Measurements from ENCODE around the gene CYBRD1.

The CYBRD1 gene

DNA sequence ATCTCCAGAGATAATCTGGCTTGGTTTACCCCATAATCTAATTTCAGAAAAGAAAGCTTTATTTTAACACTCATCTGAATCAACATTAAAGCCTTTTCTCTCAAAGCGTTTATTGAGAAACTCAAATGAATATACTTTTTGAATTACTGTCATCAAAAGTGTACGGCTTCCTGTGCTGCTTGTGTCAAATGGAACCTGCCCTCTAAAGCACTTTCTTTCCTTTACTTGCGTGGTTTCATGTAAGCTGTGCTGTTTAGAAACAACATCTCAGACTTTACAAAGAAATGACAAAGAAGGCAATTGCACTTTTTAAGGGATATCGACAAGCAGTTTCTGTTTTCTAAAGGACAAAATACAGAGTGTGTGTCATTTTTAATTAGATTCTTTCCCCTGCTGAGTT is 35.1 kb downstream of the CYBRD1 start:
- DNase-seq, result no peak

DNA sequence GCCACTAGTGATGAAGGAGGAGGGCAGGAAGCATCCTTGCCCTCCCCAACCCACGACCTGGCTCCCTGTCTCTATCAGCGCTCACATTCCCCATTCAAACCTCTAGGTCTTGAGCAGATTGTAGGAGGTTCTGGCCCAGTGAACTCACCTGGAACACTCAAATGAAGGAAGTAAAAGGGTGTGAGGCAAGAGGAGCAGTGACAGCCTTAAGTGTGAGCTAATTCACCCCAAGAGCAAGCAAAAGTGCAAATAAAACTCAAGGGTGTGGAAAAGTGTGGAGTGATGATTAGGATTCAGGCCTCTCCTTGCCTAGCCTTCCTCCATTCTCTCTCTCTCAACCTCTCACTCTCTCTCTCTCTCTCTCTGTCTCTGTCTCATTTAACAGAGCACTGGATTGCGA is 41.0 kb downstream of the CYBRD1 start:
- no peak for DNase-seq

DNA sequence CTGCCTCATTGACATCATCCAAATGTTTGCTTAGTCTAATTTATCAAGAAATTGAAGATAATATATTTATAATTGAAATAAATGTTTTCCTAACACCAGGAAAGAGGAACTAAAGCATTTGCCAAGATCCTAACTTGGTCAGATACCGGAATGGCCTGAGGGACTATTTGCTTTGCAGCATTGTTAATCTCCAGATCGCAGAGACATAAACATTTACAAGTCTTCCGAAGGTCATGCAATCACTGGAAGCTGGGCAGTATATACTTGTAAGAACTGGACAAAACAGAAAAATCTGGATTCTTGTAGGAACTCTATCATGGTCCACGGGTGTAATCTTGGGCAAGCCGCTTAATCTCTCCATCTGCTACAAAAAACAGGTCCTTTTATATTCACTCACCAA is 42.2 kb downstream of the CYBRD1 start:
- no peak for DNase-seq

DNA sequence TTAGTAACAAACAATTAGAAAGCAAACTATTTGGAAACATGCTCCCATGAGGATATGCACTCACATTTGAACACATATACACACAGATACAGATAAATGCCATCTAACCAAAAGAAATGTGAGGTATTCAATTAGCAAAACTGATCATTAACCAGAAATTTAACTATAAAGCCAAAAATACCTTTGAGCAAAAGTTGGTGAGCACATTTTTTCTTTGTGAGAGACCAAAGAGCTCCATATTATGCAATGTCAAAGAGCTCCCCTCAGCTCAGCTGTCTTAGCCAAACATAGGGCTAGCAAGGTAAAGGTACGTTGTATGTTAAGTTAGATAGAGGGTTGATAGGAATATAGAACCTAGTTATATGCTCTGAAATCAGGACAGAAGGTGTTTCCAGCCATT is 43.8 kb downstream of the CYBRD1 start:
- no peak for DNase-seq

DNA sequence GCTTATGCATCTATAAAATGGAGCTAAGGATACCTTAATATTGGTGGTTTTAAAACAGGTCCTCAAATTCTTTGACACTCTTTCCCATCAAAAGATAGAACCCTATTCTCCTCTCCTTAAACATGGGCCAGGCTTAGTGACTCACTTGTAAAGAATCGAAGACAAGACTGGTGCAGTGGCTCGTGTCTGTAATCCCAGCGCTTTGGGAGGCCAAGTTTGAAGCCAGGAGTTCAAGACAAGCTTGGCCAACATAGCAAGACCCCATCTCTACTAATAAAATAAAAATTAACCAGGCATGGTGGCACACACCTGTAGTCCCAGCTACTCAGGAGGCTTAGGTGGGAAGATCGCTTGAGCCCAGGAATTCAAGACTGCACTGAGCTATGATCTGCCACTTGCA is 44.5 kb downstream of the CYBRD1 start:
- no peak for DNase-seq

DNA sequence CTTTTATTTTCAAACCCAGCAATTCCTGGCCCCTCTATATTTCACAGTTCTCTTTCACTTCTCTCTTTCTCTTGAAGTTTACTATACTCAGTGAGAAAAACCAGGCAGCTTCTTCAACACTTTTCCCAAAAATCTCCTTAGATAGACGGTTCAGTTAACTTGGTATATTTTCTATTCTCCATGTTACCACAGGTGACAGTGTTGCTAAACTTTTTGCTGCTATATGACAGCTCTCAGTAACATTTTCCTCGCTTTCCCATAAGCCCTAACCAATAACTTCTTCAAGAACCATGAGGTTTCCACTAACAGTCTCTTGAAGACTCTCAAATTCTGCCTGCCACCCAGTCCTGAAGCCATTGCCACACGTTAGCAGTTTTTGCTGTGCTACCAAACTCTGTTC is 45.8 kb downstream of the CYBRD1 start:
- no peak for DNase-seq

DNA sequence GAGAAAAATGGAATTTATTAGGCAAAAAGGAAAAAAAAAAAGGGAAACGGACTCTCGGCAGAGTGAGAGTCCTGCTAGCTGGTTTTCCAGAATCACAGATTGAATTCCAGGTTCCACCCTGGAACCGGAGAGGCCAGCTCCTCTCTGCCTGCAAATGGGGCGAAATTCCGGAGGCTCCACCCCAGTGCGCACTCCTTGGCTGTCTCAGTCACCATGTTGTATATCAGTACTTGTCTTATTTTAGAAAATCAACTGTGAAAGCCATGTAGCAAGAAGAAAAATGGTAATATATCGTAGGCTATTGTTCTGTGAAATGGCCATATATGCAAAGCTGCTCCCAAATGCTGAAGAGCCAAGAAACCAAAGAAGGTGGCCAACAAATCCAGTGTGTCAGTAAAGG is 49.4 kb downstream of the CYBRD1 start:
- no peak for DNase-seq

DNA sequence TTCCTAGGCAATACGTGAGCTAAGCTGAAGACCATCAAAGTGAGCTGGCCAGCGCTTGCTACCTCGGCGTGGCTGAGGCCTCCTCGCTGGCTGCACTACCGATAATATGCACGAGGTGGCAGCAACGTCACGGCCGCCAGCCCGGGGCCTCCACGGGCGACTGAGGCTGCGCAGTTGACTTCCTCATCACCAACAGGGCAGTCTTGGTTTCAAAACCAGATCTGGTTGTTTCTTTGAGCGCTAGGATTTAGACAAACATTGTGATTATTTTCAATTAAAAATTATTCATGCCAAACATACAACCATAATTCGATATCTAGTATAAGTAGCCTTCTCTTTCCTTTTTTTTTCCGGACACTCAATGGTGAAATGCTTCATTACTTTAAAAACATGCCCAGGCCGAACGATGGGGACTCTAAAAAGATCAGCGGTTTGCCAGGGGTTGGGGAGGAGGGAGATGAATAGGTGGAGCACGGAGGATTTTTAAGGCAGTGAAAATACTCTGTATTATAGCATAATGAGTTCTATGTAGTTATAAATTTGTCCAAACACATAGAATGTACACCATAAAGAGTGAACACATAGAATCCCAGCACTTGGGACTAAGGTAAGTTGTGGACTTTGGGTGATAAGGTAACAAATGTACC is 52.0 kb downstream of the CYBRD1 start:
- peak; percentile 82 for DNase-seq

DNA sequence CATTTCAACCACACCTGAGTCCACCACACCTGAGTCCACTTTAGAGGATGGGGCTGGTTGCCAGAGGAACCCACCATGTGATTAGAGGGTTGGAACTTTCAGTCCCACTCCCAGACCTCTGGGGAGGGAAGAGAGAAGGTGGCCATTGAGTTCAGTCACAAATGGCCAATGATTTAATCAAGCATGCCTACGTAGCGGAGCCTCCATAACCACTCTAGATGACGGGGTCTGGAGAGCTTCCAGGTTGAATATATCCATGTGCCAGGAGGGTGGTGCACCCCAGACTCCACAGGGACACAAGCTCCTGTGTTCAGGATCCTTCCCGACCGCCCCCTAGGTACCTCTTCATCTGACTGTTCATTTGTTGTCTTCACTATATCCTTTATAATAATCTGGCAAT is 53.3 kb downstream of the CYBRD1 start:
- DNase-seq, result no peak

DNA sequence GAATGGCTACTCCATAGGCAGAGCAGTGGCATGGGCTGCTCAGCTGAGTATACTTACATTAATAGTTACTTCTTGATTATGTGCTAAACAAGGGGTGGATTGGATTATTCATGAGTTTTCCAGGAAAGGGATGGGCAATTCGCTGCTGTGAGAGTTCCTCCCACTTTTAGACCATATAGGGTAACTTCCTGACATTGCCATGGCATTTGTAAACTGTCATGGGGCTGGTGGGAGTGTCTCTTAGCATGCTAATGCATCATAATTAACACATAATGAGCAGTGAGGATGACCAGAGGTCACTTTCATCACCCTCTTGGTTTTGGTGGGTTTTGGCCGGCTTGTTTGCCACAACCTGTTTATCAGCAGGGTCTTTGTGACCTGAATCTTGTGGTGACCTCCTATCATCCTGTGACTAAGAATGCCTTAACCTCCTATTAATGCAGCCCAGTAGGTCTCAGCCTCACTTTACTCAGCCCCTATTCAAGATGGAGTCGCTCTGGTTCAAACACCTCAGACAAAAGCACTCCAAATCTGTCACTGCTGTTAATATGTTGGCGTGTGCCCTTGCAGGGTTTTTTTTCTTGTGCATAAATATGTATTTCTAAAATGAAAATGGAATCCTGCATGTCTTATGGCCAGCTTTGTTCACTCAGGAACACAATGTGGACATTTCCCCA is 56.0 kb downstream of the CYBRD1 start:
- DNase-seq, result no peak

DNA sequence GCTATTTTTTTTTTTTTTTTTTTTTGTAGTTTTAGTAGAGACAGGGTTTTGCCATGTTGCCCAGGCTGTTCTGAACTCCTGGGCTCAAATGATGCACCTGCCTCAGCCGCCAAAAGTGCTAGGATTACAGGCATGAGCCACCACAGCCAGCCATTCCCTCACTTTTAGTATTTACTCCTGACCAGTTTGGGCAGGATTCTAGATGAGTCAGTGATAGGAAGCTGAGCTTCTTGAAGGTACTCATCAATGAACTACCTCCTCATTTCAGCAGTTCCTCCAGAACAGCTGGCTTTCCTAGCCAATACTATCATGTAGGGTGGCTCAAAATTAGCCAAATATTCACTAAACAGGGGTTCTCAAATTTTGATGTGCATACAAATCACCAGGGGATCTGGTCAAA is 57.2 kb downstream of the CYBRD1 start:
- no peak for DNase-seq

DNA sequence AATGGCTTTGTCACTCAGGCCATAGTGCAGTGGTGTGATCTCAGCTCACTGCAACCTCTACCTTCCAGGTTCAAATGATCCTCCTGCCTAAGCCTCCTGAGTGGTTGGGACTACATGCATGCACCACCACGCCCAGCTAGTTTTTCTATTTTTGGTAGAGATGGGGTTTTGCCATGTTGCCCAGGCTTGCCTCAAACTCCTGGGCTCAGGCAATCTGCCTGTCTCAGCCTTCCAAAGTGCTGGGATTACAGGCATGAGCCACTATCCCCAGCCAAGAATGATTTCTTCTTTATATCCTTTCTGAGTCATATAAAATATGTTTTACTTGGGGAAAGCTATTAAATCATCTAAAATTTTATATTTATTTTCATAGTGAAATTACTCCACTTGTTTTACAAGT is 61.3 kb downstream of the CYBRD1 start:
- DNase-seq, result no peak

DNA sequence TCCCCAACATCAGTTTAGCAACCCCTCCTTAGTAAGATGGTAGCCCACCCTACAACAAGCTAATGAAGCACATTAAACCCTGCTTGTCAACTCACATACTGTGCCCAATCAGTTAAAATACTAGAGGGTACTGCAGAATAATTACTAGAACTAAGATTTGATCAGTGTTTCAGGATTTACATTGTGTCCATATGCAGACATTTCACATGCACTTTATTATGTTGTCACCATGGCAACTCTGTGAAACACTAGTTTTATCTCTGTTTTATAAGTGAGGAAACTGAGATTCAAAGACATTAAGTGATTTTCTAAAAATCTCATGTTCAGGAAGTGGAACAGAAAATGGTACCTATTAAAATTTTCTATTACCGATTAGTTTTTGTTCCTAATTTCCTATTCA is 61.7 kb downstream of the CYBRD1 start:
- no peak for DNase-seq

DNA sequence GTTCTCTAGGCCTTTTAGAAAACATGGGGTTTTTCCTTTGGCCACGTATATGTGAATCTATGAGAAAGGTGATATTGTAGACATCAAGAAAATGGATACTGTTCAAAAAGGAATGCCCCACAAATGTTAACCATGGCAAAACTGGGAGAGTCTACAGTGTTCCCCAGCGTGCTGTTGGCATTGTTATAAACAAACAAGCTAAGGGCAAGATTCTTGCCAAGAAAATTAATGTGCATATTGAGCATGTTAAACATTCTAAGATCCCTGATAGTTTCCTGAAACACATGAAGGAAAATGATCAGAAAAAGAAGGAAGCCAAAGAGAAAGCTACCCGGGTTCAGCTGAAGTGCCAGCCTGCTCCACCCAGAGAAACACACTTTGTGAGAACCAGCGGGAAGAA is 64.9 kb downstream of the CYBRD1 start:
- DNase-seq, result no peak

DNA sequence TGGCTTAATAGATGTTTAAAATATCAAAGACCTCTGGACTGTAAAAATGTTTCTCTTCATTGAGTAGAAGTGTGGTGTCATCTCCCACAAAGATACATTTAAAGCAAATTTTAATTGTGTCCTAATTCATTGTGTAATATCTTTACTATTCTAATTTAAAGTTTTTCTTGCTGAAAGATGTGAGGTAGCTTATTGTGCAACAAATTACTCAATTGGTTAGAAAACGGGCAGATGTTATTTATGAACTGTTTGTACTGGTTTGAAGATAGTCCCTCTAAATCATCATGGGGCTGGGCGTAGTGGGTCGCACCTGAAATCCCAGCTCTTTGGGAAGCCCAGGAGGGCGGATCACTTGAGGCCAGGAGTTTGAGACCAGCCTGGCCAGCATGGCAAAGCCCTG is 65.3 kb downstream of the CYBRD1 start:
- DNase-seq, result no peak

DNA sequence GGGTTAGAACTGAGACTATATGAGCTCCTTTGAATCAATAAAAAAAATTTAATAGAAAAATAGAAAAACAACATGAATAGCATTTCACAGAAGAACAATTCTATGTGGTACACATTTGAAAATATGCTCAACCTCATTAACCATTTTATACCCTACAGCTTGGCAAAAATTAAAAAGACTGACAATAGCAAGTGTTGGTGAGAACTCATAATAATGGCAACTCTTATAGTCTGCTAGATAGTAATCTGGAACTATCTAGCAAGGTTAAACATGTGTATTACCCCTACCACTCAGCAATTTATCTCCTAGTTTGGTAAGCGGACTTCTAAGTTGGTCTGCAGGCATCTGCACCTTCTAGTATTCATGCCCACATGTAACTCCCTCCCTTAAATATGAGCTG is 67.8 kb downstream of the CYBRD1 start:
- no peak for DNase-seq

DNA sequence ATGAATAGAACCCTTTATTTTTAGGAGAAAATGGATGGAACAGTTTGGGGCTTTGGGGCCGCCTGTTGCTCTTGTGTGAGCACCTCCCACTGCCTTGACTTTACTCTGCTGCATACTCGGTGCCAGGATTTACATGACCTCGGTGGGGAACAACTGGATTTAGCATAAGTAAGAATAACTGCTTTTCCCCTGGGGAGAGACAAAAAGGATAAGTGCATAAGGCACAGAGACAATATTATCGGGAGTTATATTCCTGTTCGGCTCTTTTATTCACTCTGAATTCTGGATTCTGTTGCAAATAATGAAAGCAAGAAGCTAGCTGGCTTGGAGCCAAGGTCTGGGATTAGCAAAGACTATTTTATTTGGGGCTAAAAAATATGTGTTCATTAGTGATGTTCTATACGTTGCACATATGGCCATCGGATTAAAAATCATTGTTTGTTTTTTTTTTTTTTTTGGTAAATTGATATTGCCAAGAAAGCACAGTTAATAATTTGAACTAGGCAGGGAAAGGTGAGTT is 69.8 kb downstream of the CYBRD1 start:
- DNase-seq, result no peak

DNA sequence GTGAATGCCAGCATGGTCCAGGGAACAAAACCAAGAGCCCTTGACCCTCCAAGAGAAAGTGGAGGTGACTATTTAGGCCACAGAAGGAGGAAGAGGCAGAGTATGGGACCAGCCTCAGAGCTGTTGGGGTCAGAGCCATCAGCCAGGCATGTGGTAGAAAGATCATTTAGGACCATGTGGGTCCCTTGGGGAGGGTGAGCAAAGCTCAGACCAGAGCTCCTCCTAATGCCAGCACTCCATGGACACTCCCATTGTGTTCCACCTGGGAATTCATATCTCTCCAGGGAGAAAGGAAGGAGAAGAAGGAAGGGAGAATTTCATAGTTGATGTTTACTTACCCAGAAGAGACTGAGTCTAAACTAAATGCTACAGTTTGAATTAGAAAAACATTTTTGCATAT is 73.2 kb downstream of the CYBRD1 start:
- DNase-seq, result no peak

DNA sequence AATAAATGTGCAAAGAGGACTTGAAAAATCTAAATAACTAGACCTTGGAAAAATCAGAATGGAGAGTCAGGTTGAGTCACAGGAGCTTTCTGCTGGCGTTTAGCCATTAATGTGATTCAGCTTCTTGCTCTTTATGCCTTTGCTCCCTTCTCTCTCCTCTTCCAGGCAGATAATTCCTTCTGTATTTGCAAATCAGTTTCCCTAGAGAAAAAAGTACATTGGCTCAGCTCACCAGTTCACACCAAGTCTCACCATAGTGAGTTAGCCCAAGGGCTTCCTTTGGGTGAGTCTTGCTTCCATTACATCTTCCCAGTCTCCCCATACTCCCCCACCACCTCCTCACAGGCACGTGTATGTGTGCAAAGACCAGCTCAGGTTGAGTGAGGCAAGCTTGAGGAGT is 73.6 kb downstream of the CYBRD1 start:
- no peak for DNase-seq

DNA sequence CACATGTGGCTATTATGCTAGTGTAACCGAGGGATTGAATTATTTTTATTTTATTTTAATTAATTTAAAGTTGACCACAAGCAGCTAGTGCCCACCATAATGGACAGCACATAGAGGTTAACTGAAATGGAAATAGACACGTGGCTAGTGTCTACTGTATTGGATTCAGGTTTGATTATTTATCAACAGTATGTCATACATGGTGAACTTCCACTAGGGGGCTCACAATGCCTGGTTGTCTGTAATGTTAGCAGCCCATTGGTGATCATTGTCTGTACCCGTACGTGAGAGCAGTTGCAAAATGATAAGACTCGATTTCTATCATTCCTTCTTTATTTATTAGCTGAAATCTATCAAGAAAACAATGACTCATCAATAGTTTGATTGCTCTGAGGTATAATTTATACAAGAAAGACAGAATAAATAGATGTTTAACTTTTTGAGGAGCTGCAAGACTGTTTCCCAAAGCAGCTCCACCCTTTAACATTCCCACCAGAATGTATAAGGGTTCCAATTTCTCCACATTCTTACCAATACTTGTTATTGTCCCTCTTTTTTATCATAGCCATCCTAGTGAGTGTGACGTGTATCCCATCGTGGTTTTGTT is 76.5 kb downstream of the CYBRD1 start:
- peak; percentile 60 for DNase-seq

DNA sequence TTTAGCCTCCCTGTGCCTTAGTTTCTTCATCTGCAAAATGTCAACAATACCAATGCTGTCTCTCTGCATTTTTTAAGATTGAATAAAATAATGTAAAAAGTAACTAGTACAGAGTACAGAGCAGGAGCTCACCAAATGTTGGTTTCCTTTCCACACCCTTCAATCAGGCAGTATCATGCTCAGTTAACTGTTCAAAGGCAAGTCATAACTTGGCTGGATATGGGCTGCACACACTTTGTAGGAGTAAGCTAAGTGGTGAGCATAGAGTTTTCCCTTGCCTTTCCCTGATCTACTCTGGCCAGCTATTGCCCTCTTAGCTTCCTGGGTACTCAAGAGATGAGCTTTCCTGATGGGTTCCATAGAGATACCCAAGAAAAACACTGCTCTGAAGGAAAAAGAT is 77.9 kb downstream of the CYBRD1 start:
- DNase-seq, result no peak

DNA sequence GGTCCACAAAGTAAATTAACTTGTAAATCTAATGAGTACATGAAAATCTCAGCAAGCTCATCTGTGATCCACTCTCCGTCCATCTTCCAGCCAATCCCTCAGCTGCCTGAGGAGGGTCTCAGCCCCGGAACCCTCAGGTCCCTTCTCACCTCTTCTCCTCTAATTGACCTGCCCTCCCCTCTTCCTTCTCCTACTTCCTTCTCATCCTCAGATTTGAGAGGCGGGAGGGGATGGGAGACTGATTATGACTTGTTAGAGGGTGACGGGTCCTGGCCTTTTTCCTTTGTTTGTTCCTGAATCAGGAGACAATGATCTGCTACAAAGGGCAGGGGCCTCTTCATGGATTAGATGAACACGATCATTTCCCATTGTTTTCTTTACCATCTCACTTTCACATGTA is 80.1 kb downstream of the CYBRD1 start:
- DNase-seq, result no peak
